CD14-positive monocyte (primary cell): ENCODE results near the gene KLF3. TPM values are rescaled to one million over a fixed set of nuclear protein-coding genes. Genes with fewer than 3 reads are reported as not detected.

Source experiments
- DNase-seq, 3 donors: peaks; one replicate each; pipeline ENCODE4 v3.0.0-alpha.2; 2011 to 2022
- H2AFZ ChIP-seq: 2 replicates; pipeline ENCODE4 v1.6.0; 2012; ENCODE audit warnings: mild to moderate bottlenecking, low read depth, low read length, inconsistent platforms; ENCODE audit not compliant: insufficient read depth, poor library complexity, severe bottlenecking
- H3K27ac ChIP-seq, 2 donors: 1 replicate in 1 of 2; 2 replicates in 1 of 2; pipeline ENCODE4 v1.5.1; 2012 to 2013; ENCODE audit warnings: low read length in 2 of 2, control low read depth in 1 of 2, inconsistent platforms in 1 of 2, low read depth in 1 of 2, mild to moderate bottlenecking in 1 of 2
- H3K27me3 ChIP-seq, 2 donors: one replicate each; pipeline versions ENCODE4 v1.6.0 to v1.6.1; 2011 to 2013; ENCODE audit warnings: low read length in 2 of 2; ENCODE audit not compliant: control insufficient read depth in 2 of 2, insufficient read depth in 2 of 2
- H3K36me3 ChIP-seq, 2 donors: replicated peaks in 1 of 2; 1 replicate in 1 of 2; 2 replicates in 1 of 2; pipeline versions ENCODE4 v1.5.1 to v1.6.1; 2012 to 2013; ENCODE audit warnings: low read length in 2 of 2, control low read depth in 1 of 2, inconsistent platforms in 1 of 2, mild to moderate bottlenecking in 1 of 2; ENCODE audit not compliant: insufficient read depth in 2 of 2, control insufficient read depth in 1 of 2
- H3K4me1 ChIP-seq, 2 donors: 1 replicate in 1 of 2; 2 replicates in 1 of 2; pipeline versions ENCODE4 v1.5.1 to v1.6.1; 2012 to 2013; ENCODE audit warnings: low read length in 2 of 2, control low read depth in 1 of 2, inconsistent platforms in 1 of 2, mild to moderate bottlenecking in 1 of 2, moderate library complexity in 1 of 2; ENCODE audit not compliant: insufficient read depth in 2 of 2, control insufficient read depth in 1 of 2
- H3K4me2 ChIP-seq: replicated peaks from 2 replicates; pipeline ENCODE3; 2012; ENCODE audit warnings: low read length, moderate library complexity, mild to moderate bottlenecking; ENCODE audit not compliant: poor library complexity, severe bottlenecking; ENCODE audit errors: extremely low read depth
- H3K4me3 ChIP-seq, 3 experiments: fragments of 200-600 bp in 1 of 3; sonication (generic) in 1 of 3; replicated peaks in 1 of 3; 1 replicate in 2 of 3; 2 replicates in 1 of 3; pipeline ENCODE4 v1.5.1; 2011 to 2013; ENCODE audit warnings: low read length in 3 of 3, mild to moderate bottlenecking in 3 of 3, control low read depth in 2 of 3, low read depth in 2 of 3, inconsistent platforms in 1 of 3, moderate library complexity in 1 of 3
- H3K79me2 ChIP-seq: 2 replicates; pipeline ENCODE4 v1.6.0; 2012; ENCODE audit warnings: mild to moderate bottlenecking, control low read depth, inconsistent platforms, low read length, moderate library complexity; ENCODE audit not compliant: insufficient read depth
- H3K9ac ChIP-seq: 2 replicates; pipeline ENCODE4 v1.6.0; 2017; ENCODE audit warnings: low read length, mild to moderate bottlenecking; ENCODE audit not compliant: insufficient read depth, poor library complexity, severe bottlenecking
- H3K9me3 ChIP-seq, 2 donors: replicated peaks in 1 of 2; 1 replicate in 1 of 2; 2 replicates in 1 of 2; pipeline versions ENCODE4 v1.5.1 to v1.6.1; 2012 to 2013; ENCODE audit warnings: low read length in 2 of 2, control low read depth in 1 of 2; ENCODE audit not compliant: control insufficient read depth in 1 of 2, insufficient read depth in 1 of 2
- H4K20me1 ChIP-seq: 2 replicates; pipeline ENCODE4 v1.6.0; 2012; ENCODE audit warnings: mild to moderate bottlenecking, low read length, control low read depth, moderate library complexity; ENCODE audit not compliant: insufficient read depth
- H3K27ac Mint-ChIP-seq, 7 donors: one replicate each; pipeline ENCODE4 v1.8.0; 2020; ENCODE audit warnings: mild to moderate bottlenecking in 7 of 7, mixed read lengths in 7 of 7, moderate library complexity in 6 of 7, inconsistent platforms in 2 of 7
- H3K27me3 Mint-ChIP-seq, 3 donors: one replicate each; pipeline ENCODE4 v1.8.0; 2021 to 2022; ENCODE audit warnings: low read depth in 3 of 3, mild to moderate bottlenecking in 3 of 3, mixed read lengths in 3 of 3, moderate library complexity in 3 of 3, inconsistent platforms in 1 of 3
- H3K36me3 Mint-ChIP-seq, 2 donors: one replicate each; pipeline ENCODE4 v1.8.0; 2020; ENCODE audit warnings: mixed read lengths in 2 of 2, inconsistent platforms in 1 of 2, mild to moderate bottlenecking in 1 of 2
- H3K4me1 Mint-ChIP-seq: one replicate; pipeline ENCODE4 v1.8.0; 2020; ENCODE audit warnings: mild to moderate bottlenecking, mixed read lengths
- H3K4me3 Mint-ChIP-seq, 2 donors: one replicate each; pipeline ENCODE4 v1.8.0; 2020; ENCODE audit warnings: mild to moderate bottlenecking in 2 of 2, mixed read lengths in 2 of 2, moderate library complexity in 1 of 2
- H3K9me3 Mint-ChIP-seq, 7 donors: one replicate each; pipeline ENCODE4 v1.8.0; 2020 to 2022; ENCODE audit warnings: mixed read lengths in 7 of 7, mild to moderate bottlenecking in 6 of 7, moderate library complexity in 6 of 7, inconsistent platforms in 2 of 7
- CTCF ChIP-seq: fragments of 200-600 bp; IDR thresholded peaks from one replicate; pipeline ENCODE4 v1.8.0; 2022; ENCODE audit warnings: antibody characterized with exemption, mild to moderate bottlenecking
- WGBS: methylation state at CpG from one replicate; pipeline ENCODE4 v1.1.5; 2013; ENCODE audit warnings: missing lambda C conversion rate; ENCODE audit not compliant: insufficient coverage; 5-methylcytosine and 5-hydroxymethylcytosine counted together
- intact Hi-C, 2 donors: fragments of 100-400 bp; cut with micrococcal nuclease; formaldehyde crosslinking; loops; one replicate each; pipeline versions ENCODE4 v1.15.0 to v1.15.1; 2023
- polyA plus RNA-seq, 3 donors: library from polyadenylated mRNA; depleted of rRNA in 1 of 3; unstranded in 2 of 3; stranded (reverse) in 1 of 3; fragments of 300-500 nt in 2 of 3; fragments of >200 nt in 1 of 3; fragmentation: Illumina TruSeq in 2 of 3; gene quantifications; 1 replicate in 2 of 3; 2 replicates in 1 of 3; pipeline ENCODE4 v1.2.3, GENCODE V29; 2012 to 2021

Gene KLF3
- polyA plus RNA-seq, 3 donors, result 46.3 to 95.7 (median 53.9) TPM

- Histone ChIP-seq H3K9ac (no peak overlapping the region), H2AFZ (no peak overlapping the region), H4K20me1 (peaks cover 100% of the 10 kb centered on the region), H3K9me3 (no peaks in the 10 kb centered on the region), H3K36me3 (peaks cover 21 to 28% of the 10 kb centered on the region in 2 donors), H3K4me2 (no peak overlapping the region), H3K4me3 (no peak overlapping the region), H3K4me1 (peaks cover 35 to 48% of the 10 kb centered on the region in 2 donors), H3K27me3 (no peaks in the 10 kb centered on the region), H3K27ac (no peak overlapping the region), H3K79me2 (peaks cover 99% of the 10 kb centered on the region)
- WGBS, result 85% methylated on average over 4 of the region's 6 CpGs
- Mint-ChIP-seq H3K27me3 (no peaks in the 10 kb centered on the region), H3K4me3 (no peak overlapping the region), H3K27ac (peak overlapping the region in 3 of 7 donors; percentile 24 to 41 (median 27)), H3K36me3 (peaks cover 32 to 38% of the 10 kb centered on the region in 2 donors), H3K4me1 (peaks cover 48% of the 10 kb centered on the region), H3K9me3 (peaks cover 0 to 3% (median 0%) of the 10 kb centered on the region in 7 donors)
- intact Hi-C loops, result loop anchor here (5.0 to 10.0 kb wide), 2 partner anchors 500 to 613 kb away; no protein-coding TSS in a partner anchor
- DNase-seq, result no peak
- TF ChIP-seq CTCF, result no peak
Observed at GRCh38 chr4:38677441-38677840, 13.4 kb downstream of the KLF3 start.

- Mint-ChIP-seq H3K9me3 (peaks cover 0 to 3% (median 0%) of the 10 kb centered on the region in 7 donors), H3K27ac (peak overlapping the region in 4 of 7 donors; percentile 2 to 55 (median 29)), H3K36me3 (peaks cover 34 to 43% of the 10 kb centered on the region in 2 donors), H3K4me3 (no peak overlapping the region), H3K27me3 (no peaks in the 10 kb centered on the region), H3K4me1 (peaks cover 42% of the 10 kb centered on the region)
- Histone ChIP-seq H3K27ac (no peak overlapping the region), H3K4me3 (no peak overlapping the region), H3K4me1 (peaks cover 29 to 42% of the 10 kb centered on the region in 2 donors), H3K9me3 (no peaks in the 10 kb centered on the region), H4K20me1 (peaks cover 100% of the 10 kb centered on the region), H3K9ac (no peak overlapping the region), H2AFZ (no peak overlapping the region), H3K4me2 (no peak overlapping the region), H3K79me2 (peaks cover 98% of the 10 kb centered on the region), H3K27me3 (no peaks in the 10 kb centered on the region), H3K36me3 (peaks cover 22 to 34% of the 10 kb centered on the region in 2 donors)
- DNase-seq, result no peak
- WGBS, result 69% methylated on average over 1 of the region's 5 CpGs
- TF ChIP-seq CTCF, result no peak
- intact Hi-C loops, result loop anchor here (5.0 to 10.0 kb wide), 2 partner anchors 501 to 613 kb away; no protein-coding TSS in a partner anchor
Observed at GRCh38 chr4:38678078-38678477, 14.1 kb downstream of the KLF3 start.
